ENCODE results near the gene IL19. TPM values are rescaled to one million over a fixed set of nuclear protein-coding genes. Genes with fewer than 3 reads are reported as not detected.

The IL19 gene
- polyA plus RNA-seq, 4 donors, result 0.51 to 1.0 (median 0.68) TPM

- DNase-seq (ENCODE audit: low read depth in 4 of 4, low spot score in 2 of 4), result no peak
Measured at GRCh38 chr1:206883876-206884275, 113.3 kb downstream of the IL19 start.

GRCh38 chr1:206885341-206886060, 114.9 kb downstream of the IL19 start:
- DNase-seq (ENCODE audit: low read depth in 4 of 4, low spot score in 2 of 4), result no peak

GRCh38 chr1:206886831-206887230, 116.3 kb downstream of the IL19 start:
- no peak for DNase-seq (ENCODE audit: low read depth in 4 of 4, low spot score in 2 of 4)

- no peak for DNase-seq (ENCODE audit: low read depth in 4 of 4, low spot score in 2 of 4)
Measured at GRCh38 chr1:206887701-206888100, 117.1 kb downstream of the IL19 start.

GRCh38 chr1:206890125-206891060, 119.8 kb downstream of the IL19 start:
- DNase-seq (ENCODE audit: low read depth in 4 of 4, low spot score in 2 of 4), result no peak

- DNase-seq (ENCODE audit: low read depth in 4 of 4, low spot score in 2 of 4), result no peak
Measured at GRCh38 chr1:206891412-206891811, 120.8 kb downstream of the IL19 start.

Other genes starting within 250 kb of the IL19 start
- 10 to 100 TPM; 80.7 to 90.1 (median 84.0) TPM for gene EIF2D, start 158.3 kb upstream of the IL19 start, polyA plus RNA-seq (ENCODE audit: insufficient read length in 4 of 4)
- 1 to 10 TPM; 8.1 to 9.3 (median 8.6) TPM for gene DYRK3, start 135.2 kb upstream of the IL19 start, polyA plus RNA-seq (ENCODE audit: insufficient read length in 4 of 4)
- gene MAPKAPK2, start 85.9 kb upstream of the IL19 start, polyA plus RNA-seq (ENCODE audit: insufficient read length in 4 of 4), result 10 to 100 TPM; 72.2 to 80.4 (median 76.6) TPM
- gene IL10, start 1.7 kb downstream of the IL19 start, polyA plus RNA-seq (ENCODE audit: insufficient read length in 4 of 4), result under 1 TPM in 3 of 4 donors, not detected in 1; 0.14 to 0.28 (median 0.14) TPM
- gene IL20, start 94.8 kb downstream of the IL19 start, polyA plus RNA-seq (ENCODE audit: insufficient read length in 4 of 4), result not detected
- gene IL24, start 126.7 kb downstream of the IL19 start, polyA plus RNA-seq (ENCODE audit: insufficient read length in 4 of 4), result under 1 TPM; 0.17 to 0.47 (median 0.33) TPM
- 1 to 10 TPM in 3 of 4 donors, under 1 TPM in 1; 0.99 to 2.8 (median 2.2) TPM for gene FCMR, start 151.2 kb downstream of the IL19 start, polyA plus RNA-seq (ENCODE audit: insufficient read length in 4 of 4)
- gene PIGR, start 175.7 kb downstream of the IL19 start, polyA plus RNA-seq (ENCODE audit: insufficient read length in 4 of 4), result 1 to 10 TPM in 3 of 4 donors, under 1 TPM in 1; 0.86 to 2.4 (median 1.9) TPM
- 10 to 100 TPM in 2 of 4 donors, 1 to 10 TPM in 2; 4.8 to 16.2 (median 9.0) TPM for gene FCAMR, start 199.7 kb downstream of the IL19 start, polyA plus RNA-seq (ENCODE audit: insufficient read length in 4 of 4)